Measurements from ENCODE around the gene TRAF3.
"Not testable (repeated sequence)": the region's sequence is repeated elsewhere in the genome, so short reads cannot be mapped to it uniquely, and the experiment has no call there.

TRAF3 gene

GRCh38 chr14:102751088-102751487 is 26.2 kb upstream of the TRAF3 start:
- DNase-seq (ENCODE audit: low spot score), result no peak

- no peak for DNase-seq (ENCODE audit: low spot score)
Measured at GRCh38 chr14:102752239-102752847, 24.9 kb upstream of the TRAF3 start.

DNA sequence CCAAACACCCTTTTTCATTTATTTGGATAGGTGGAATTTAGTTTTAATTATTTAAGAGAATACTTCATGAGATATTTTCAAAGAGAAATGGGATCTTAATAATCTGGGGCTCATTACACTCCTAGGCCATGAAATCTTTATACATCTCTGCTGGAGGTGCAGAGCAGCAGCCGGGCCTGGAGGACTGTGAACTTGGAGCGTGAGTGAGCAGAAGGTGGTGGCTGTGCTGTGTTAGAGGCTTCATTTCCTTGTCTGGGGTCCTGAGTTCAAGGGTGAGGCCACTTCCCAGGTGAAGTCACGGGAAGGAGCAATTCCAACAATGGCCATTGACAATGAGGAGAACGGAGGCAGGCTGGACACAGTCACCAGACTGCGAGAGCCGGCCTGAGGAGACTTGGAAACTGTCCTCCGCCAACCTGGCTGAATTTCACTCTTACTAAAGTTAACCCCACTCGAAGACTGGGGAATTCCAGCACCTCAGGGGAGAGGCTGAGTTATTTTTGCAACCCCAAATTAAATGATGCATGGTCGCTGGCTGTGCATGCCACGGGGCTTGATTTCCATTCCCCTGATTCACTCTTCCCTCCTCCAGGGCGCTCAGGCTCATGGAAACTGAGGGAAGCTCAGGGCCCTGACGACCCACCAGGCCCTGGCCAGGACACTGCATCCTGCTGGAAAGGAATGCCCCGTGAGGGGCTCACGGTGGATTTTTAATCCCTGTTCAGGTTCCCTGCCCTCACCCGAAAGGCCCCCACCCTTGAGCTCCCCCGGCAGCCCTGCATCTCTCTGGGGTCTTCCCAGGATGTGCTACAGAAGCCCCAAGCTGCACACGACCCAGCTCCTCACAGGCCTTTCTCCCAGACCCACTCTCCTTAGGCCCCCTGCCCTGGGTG is 22.6 kb upstream of the TRAF3 start:
- no peak for DNase-seq (ENCODE audit: low spot score)

- DNase-seq (ENCODE audit: low spot score), result no peak
Measured at GRCh38 chr14:102757646-102758045, 19.6 kb upstream of the TRAF3 start.

- no peak for DNase-seq (ENCODE audit: low spot score)
Measured at GRCh38 chr14:102758087-102758486, 19.2 kb upstream of the TRAF3 start.

GRCh38 chr14:102759456-102760187 is 17.6 kb upstream of the TRAF3 start:
- no peak for DNase-seq (ENCODE audit: low spot score)

GRCh38 chr14:102760496-102761193 is 16.6 kb upstream of the TRAF3 start:
- DNase-seq (ENCODE audit: low spot score), result no peak

- no peak for DNase-seq (ENCODE audit: low spot score)
Measured at GRCh38 chr14:102761206-102761605, 16.0 kb upstream of the TRAF3 start.

DNA sequence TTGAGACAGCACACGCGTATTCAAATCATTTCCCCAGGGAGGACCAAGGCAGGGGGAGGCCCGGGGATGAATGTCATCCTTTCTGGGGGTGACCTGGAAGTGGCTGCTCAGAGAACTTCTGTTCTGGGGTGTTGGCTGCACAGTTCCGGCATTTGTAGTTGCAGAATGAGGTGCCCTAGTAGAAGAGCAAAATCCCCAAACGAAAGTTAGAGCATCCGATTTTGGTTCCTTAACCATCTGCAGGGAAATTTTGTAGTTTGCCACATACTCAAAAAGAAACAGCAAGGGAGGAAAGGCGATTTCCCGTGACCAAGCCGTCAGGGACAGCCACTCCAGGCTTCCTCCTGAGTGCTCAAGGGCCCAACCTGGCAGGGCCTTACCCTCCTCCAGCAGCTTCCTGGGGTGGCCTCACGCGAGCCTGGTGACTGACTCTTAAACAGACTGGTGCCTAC is 13.0 kb upstream of the TRAF3 start:
- no peak for DNase-seq (ENCODE audit: low spot score)

GRCh38 chr14:102765770-102766169 is 11.5 kb upstream of the TRAF3 start:
- not testable (repeated sequence) for DNase-seq (ENCODE audit: low spot score)

GRCh38 chr14:102768223-102769048 is 8.8 kb upstream of the TRAF3 start:
- no peak for DNase-seq (ENCODE audit: low spot score)

GRCh38 chr14:102769049-102769327 is 8.3 kb upstream of the TRAF3 start:
- no peak for DNase-seq (ENCODE audit: low spot score)

DNA sequence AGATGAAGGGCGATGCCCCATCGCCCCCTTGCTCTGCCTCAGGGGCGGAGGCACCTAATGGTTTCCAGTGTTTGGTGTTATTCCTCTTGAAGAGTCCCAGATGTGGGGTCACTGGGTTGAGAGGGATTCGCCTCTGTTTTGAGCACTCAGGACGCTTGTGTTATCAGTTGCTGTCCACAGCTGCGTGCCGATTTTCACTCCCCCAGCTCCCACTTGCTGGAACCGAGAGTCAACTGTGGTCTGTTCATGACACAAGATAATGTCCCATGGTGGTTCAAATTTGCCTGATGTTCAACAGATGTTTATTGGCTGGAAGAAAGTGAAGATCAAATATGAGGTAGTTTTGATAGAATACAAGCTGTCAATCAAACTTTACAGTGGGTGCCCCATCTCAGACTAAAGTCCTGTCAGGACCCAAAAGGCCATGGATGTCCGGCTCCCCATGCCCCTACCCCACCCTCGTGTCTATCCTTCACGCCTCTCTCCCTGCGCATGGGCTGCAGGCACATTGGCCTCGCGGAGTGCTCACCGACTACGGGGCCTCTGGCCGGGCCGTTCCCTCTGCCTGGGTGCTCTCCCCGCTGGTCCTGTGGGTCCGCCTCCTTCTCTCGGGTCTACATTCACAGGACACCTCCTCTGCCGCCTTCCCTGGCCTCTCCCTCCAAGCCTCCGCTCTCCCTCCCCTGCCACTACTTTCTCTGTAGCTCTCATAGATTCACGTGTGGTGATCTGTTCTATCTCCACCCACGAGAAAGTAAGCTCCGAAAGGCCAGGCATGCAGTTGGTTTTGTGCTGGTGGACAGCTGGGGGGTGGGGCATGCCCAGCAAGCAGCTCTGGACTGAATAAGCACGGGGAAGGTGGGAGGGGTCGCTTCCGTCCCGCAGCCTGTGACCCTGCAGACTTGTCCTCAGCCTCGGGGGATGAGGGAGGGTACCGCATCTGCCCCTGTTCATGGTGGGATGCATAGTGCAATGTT is 6.8 kb upstream of the TRAF3 start:
- DNase-seq (ENCODE audit: low spot score), result no peak

GRCh38 chr14:102771144-102771543 is 6.1 kb upstream of the TRAF3 start:
- DNase-seq (ENCODE audit: low spot score), result no peak

GRCh38 chr14:102772781-102773570 is 4.3 kb upstream of the TRAF3 start:
- no peak for DNase-seq (ENCODE audit: low spot score)

DNA sequence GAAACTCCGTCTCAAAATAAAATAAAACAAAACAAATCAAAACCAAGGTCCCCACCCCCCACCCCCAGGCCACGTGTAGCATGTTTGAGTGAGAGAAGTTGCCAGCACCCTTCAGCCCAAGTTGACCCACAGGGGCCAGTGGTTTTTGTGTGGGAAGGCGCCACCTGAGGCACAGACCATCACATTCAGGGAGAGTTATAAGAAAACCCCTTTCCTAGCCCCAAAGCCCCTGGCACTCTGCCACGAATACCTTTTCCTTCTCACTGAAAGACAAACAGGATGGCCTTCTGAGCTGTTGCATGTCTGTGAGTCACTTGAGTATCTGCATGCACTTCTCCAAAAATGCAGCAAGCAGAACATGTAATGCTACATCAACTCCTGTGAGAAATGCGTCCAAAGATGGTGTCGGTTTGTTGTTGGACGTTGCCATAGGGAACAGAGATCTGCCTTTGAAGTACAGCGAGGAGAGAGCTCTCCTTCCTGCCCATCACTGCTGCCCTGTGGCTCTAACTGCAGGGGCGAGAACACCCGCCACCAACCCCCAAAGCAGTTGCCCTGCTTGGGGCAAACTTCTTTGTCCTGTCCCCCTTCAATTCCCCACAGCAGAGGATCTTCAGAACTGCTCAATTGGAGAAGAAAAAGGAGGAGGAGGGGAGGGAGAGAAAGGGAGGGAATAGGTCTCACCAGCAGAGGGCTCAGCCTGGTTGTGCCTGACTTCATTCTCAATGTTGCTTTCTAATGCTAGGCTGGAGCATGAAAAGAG is 2.7 kb upstream of the TRAF3 start:
- DNase-seq (ENCODE audit: low spot score), result no peak

GRCh38 chr14:102775855-102776760 is 1.1 kb upstream of the TRAF3 start:
- no peak for DNase-seq (ENCODE audit: low spot score)
